ENCODE results near the gene TEX13D.

The TEX13D gene

DNA sequence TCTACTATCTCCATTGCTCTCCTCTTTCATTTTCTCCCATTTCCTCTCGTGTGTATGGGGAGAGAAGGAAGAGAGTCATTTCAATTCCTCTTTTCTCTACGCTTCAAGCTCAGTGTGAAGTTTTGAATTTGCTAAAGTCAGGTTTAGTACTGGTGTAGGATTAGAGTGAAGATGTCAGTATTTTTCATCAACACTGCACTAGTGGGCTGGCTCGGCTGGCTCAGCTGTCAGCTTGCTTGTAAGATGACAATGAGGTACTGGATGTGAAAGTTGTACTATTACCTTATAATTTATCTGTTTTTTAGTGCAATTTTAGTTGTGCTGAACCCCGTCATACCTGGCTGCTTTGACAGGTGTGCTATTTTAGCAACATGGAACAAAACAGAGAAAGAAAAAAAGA lies 11.8 kb downstream of the TEX13D start:
- H2AK5ac ChIP-seq (ENCODE audit: low read length) = no peak overlapping the region
- no peak overlapping the region for H4K5ac ChIP-seq (ENCODE audit: low read length)
- H3K56ac ChIP-seq (ENCODE audit: low read length) = no peak overlapping the region
- no peak overlapping the region for H3K23ac ChIP-seq (ENCODE audit: low read length)
- no peaks in the 10 kb centered on the region for H3K79me2 ChIP-seq (ENCODE audit: control insufficient read depth, insufficient read depth, low read length)
- H4K8ac ChIP-seq (ENCODE audit: low read depth, low read length) = no peak overlapping the region
- no CpG with 5 or more reads among the region's 4 CpGs for WGBS (ENCODE audit: extremely low coverage, insufficient coverage, low lambda C conversion rate)
- no peak for DNase-seq
- no peaks in the 10 kb centered on the region for H3K79me1 ChIP-seq (ENCODE audit: low read length)
- H3K18ac ChIP-seq (ENCODE audit: low read length) = no peak overlapping the region
- no peak overlapping the region for H3K4ac ChIP-seq (ENCODE audit: low read depth, low read length)
- no peak overlapping the region for H3K4me3 ChIP-seq (ENCODE audit: low read length)
- H2BK120ac ChIP-seq (ENCODE audit: low read depth, low read length) = no peak overlapping the region
- H3K27me3 ChIP-seq (ENCODE audit: insufficient read depth, low read length, poor library complexity) = no peaks in the 10 kb centered on the region
- no peak overlapping the region for H3K27ac ChIP-seq (ENCODE audit: low read depth, low read length)
- no peak overlapping the region for H2BK15ac ChIP-seq (replicated peaks; ENCODE audit: low read depth)
- no peak overlapping the region for H2BK5ac ChIP-seq (ENCODE audit: low read length)
- no peak overlapping the region for H3K9ac ChIP-seq (ENCODE audit: low read length)
- H3K4me2 ChIP-seq (ENCODE audit: low read length) = no peak overlapping the region
- no peaks in the 10 kb centered on the region for H3K36me3 ChIP-seq (ENCODE audit: control insufficient read depth, insufficient read depth, low read length)
- no peaks in the 10 kb centered on the region for H3K4me1 ChIP-seq (ENCODE audit: control insufficient read depth, low read depth, low read length)

DNA sequence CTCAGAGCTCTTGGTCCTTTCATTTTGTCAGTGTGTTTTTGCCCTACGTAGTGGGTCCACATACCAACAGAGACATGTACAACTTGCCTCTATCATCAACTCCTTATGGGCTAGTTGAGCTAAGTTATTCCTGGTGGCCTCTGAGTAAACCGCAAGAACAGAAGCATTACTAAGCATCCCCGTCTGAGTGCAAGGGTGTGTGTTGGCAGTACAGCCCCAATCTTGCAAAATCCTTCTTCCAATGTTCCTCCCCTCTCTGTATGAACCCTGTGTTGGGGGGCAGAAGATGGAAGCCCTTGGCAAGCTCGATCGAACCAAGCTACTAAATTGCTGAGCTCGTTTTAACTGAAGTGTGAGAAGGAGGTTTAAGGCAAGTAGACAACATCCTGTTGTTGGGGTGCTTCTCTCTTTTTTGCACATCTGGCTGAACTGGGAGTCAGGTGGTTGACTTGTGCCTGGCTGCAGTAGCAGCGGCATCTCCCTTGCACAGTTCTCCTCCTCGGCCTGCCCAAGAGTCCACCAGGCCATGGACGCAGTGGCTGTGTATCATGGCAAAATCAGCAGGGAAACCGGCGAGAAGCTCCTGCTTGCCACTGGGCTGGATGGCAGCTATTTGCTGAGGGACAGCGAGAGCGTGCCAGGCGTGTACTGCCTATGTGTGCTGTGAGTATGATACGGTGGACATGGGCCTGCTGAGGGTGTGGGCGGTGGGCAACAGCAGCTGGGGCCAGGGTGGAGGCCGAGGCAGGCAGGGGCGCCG lies 13.8 kb downstream of the TEX13D start, which contains the start of gene SH2D1A:
Gene SH2D1A (plus strand): TSS at position 447 of the 760 bp plus-strand sequence. CDS start 80 bp downstream, at position 527.
- no peaks in the 10 kb centered on the region for H3K4me1 ChIP-seq (ENCODE audit: control insufficient read depth, low read depth, low read length)
- H2AK5ac ChIP-seq (ENCODE audit: low read length) = no peak within 1 kb of the TSS
- H2BK15ac ChIP-seq (replicated peaks; ENCODE audit: low read depth) = no peak within 1 kb of the TSS
- no peak within 1 kb of the TSS for H3K4ac ChIP-seq (ENCODE audit: low read depth, low read length)
- no peak within 1 kb of the TSS for H3K27ac ChIP-seq (ENCODE audit: low read depth, low read length)
- H3K9ac ChIP-seq (ENCODE audit: low read length) = no peak within 1 kb of the TSS
- H2BK5ac ChIP-seq (ENCODE audit: low read length) = no peak within 1 kb of the TSS
- no peak within 1 kb of the TSS for H3K23ac ChIP-seq (ENCODE audit: low read length)
- no peaks in the 10 kb centered on the region for H3K27me3 ChIP-seq (ENCODE audit: insufficient read depth, low read length, poor library complexity)
- no peak within 1 kb of the TSS for H2BK120ac ChIP-seq (ENCODE audit: low read depth, low read length)
- no peak within 1 kb of the TSS for H3K56ac ChIP-seq (ENCODE audit: low read length)
- H4K8ac ChIP-seq (ENCODE audit: low read depth, low read length) = no peak within 1 kb of the TSS
- H4K5ac ChIP-seq (ENCODE audit: low read length) = no peak within 1 kb of the TSS
- no CpG with 5 or more reads among the region's 19 CpGs for WGBS (ENCODE audit: extremely low coverage, insufficient coverage, low lambda C conversion rate)
- no peak within 1 kb of the TSS for H3K4me3 ChIP-seq (ENCODE audit: low read length)
- DNase-seq = no peak
- H3K36me3 ChIP-seq (ENCODE audit: control insufficient read depth, insufficient read depth, low read length) = no peaks in the 10 kb centered on the region
- no peak within 1 kb of the TSS for H3K4me2 ChIP-seq (ENCODE audit: low read length)
- no peaks in the 10 kb centered on the region for H3K79me2 ChIP-seq (ENCODE audit: control insufficient read depth, insufficient read depth, low read length)
- H3K18ac ChIP-seq (ENCODE audit: low read length) = no peak within 1 kb of the TSS
- H3K79me1 ChIP-seq (ENCODE audit: low read length) = no peaks in the 10 kb centered on the region

DNA sequence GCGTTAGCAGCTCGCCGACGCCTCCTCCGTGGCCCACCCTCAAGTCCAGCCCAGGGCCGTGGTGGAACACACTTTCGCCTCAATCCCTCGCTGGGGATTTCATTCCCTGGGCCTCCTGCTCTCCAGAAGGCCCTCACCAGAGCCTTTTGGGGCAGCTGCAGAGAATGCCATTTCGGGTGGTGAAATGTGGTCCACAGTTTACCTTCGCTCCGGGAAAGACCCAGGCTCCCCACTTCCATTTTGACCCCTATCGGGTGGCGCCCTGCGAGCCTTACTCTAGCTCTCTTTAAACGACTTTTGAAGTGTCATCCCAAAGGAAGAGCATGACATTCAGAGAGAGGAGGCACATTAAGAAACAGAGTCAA lies 14.4 kb downstream of the TEX13D start:
- Histone ChIP-seq H3K27ac (ENCODE audit: low read depth, low read length) (no peak overlapping the region), H2AK5ac (ENCODE audit: low read length) (no peak overlapping the region), H3K23ac (ENCODE audit: low read length) (no peak overlapping the region), H3K4me1 (ENCODE audit: control insufficient read depth, low read depth, low read length) (no peaks in the 10 kb centered on the region), H2BK15ac (replicated peaks; ENCODE audit: low read depth) (no peak overlapping the region), H3K4me2 (ENCODE audit: low read length) (no peak overlapping the region), H4K8ac (ENCODE audit: low read depth, low read length) (no peak overlapping the region), H3K27me3 (ENCODE audit: insufficient read depth, low read length, poor library complexity) (no peaks in the 10 kb centered on the region), H3K9ac (ENCODE audit: low read length) (no peak overlapping the region), H3K56ac (ENCODE audit: low read length) (no peak overlapping the region), H3K79me1 (ENCODE audit: low read length) (no peaks in the 10 kb centered on the region), H3K18ac (ENCODE audit: low read length) (no peak overlapping the region), H2BK5ac (ENCODE audit: low read length) (no peak overlapping the region), H2BK120ac (ENCODE audit: low read depth, low read length) (no peak overlapping the region), H4K5ac (ENCODE audit: low read length) (no peak overlapping the region), H3K4ac (ENCODE audit: low read depth, low read length) (no peak overlapping the region), H3K4me3 (ENCODE audit: low read length) (no peak overlapping the region), H3K79me2 (ENCODE audit: control insufficient read depth, insufficient read depth, low read length) (no peaks in the 10 kb centered on the region), H3K36me3 (ENCODE audit: control insufficient read depth, insufficient read depth, low read length) (no peaks in the 10 kb centered on the region)
- DNase-seq = no peak
- WGBS (ENCODE audit: extremely low coverage, insufficient coverage, low lambda C conversion rate) = no CpG with 5 or more reads among the region's 15 CpGs

DNA sequence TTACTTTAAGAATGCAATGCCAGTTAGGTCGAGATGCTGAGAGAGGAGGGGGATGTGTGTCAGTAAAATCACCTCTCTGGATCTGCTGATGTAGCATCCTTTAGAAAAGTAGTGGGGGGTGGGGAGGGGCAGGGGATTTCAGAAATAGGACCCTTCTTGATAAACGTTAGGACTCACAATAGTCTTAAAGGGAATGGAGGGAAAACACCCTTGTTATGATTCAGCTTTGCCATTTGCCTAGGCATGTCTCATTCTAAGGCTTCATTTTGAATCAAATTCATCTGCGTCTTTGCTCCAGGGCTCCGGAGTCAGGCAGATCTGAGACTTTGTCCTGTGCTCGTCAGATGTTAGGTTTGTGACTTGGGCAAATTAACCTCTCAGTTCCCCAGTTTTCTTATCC lies 14.8 kb downstream of the TEX13D start:
- H3K18ac ChIP-seq (ENCODE audit: low read length) = no peak overlapping the region
- H4K8ac ChIP-seq (ENCODE audit: low read depth, low read length) = no peak overlapping the region
- H3K27ac ChIP-seq (ENCODE audit: low read depth, low read length) = no peak overlapping the region
- H2AK5ac ChIP-seq (ENCODE audit: low read length) = no peak overlapping the region
- H3K27me3 ChIP-seq (ENCODE audit: insufficient read depth, low read length, poor library complexity) = no peaks in the 10 kb centered on the region
- H3K4me2 ChIP-seq (ENCODE audit: low read length) = no peak overlapping the region
- H4K5ac ChIP-seq (ENCODE audit: low read length) = no peak overlapping the region
- no peak for DNase-seq
- H3K36me3 ChIP-seq (ENCODE audit: control insufficient read depth, insufficient read depth, low read length) = no peaks in the 10 kb centered on the region
- no peaks in the 10 kb centered on the region for H3K79me1 ChIP-seq (ENCODE audit: low read length)
- H3K4ac ChIP-seq (ENCODE audit: low read depth, low read length) = no peak overlapping the region
- no peak overlapping the region for H3K9ac ChIP-seq (ENCODE audit: low read length)
- H2BK5ac ChIP-seq (ENCODE audit: low read length) = no peak overlapping the region
- H3K4me3 ChIP-seq (ENCODE audit: low read length) = no peak overlapping the region
- no peaks in the 10 kb centered on the region for H3K4me1 ChIP-seq (ENCODE audit: control insufficient read depth, low read depth, low read length)
- H2BK15ac ChIP-seq (replicated peaks; ENCODE audit: low read depth) = no peak overlapping the region
- H3K56ac ChIP-seq (ENCODE audit: low read length) = no peak overlapping the region
- no peak overlapping the region for H2BK120ac ChIP-seq (ENCODE audit: low read depth, low read length)
- H3K23ac ChIP-seq (ENCODE audit: low read length) = no peak overlapping the region
- no CpG with 5 or more reads among the region's 5 CpGs for WGBS (ENCODE audit: extremely low coverage, insufficient coverage, low lambda C conversion rate)
- no peaks in the 10 kb centered on the region for H3K79me2 ChIP-seq (ENCODE audit: control insufficient read depth, insufficient read depth, low read length)

DNA sequence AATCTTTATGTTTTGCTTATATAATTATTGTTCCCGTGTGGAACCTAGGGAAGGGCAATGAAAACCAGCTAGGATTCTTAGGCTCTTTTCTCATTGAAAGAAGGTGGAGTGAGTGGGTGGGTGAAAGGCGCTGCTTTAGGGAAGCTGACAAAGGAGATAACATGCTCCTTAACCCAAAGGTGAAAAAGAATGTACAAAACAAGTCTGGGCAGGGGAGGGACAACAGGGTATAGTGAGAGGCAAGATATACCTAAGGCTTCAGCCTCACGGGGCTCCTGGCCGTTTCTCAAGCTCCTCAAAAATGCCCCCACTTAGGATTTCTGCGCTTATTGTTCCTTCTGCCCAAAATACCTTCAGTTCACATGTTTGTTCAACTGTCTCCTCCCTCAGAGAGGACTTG lies 15.7 kb downstream of the TEX13D start:
- H3K4me1 ChIP-seq (ENCODE audit: control insufficient read depth, low read depth, low read length) = no peaks in the 10 kb centered on the region
- H3K27me3 ChIP-seq (ENCODE audit: insufficient read depth, low read length, poor library complexity) = no peaks in the 10 kb centered on the region
- H3K4ac ChIP-seq (ENCODE audit: low read depth, low read length) = no peak overlapping the region
- no peak for DNase-seq
- H3K27ac ChIP-seq (ENCODE audit: low read depth, low read length) = no peak overlapping the region
- H4K8ac ChIP-seq (ENCODE audit: low read depth, low read length) = no peak overlapping the region
- no peaks in the 10 kb centered on the region for H3K79me1 ChIP-seq (ENCODE audit: low read length)
- no peak overlapping the region for H2BK5ac ChIP-seq (ENCODE audit: low read length)
- H3K9ac ChIP-seq (ENCODE audit: low read length) = no peak overlapping the region
- no peak overlapping the region for H2AK5ac ChIP-seq (ENCODE audit: low read length)
- no peak overlapping the region for H3K4me3 ChIP-seq (ENCODE audit: low read length)
- H3K18ac ChIP-seq (ENCODE audit: low read length) = no peak overlapping the region
- H3K4me2 ChIP-seq (ENCODE audit: low read length) = no peak overlapping the region
- H3K56ac ChIP-seq (ENCODE audit: low read length) = no peak overlapping the region
- no peak overlapping the region for H3K23ac ChIP-seq (ENCODE audit: low read length)
- no peak overlapping the region for H2BK120ac ChIP-seq (ENCODE audit: low read depth, low read length)
- H3K79me2 ChIP-seq (ENCODE audit: control insufficient read depth, insufficient read depth, low read length) = no peaks in the 10 kb centered on the region
- no peak overlapping the region for H4K5ac ChIP-seq (ENCODE audit: low read length)
- no peak overlapping the region for H2BK15ac ChIP-seq (replicated peaks; ENCODE audit: low read depth)
- WGBS (ENCODE audit: extremely low coverage, insufficient coverage, low lambda C conversion rate) = no CpG with 5 or more reads among the region's 5 CpGs
- no peaks in the 10 kb centered on the region for H3K36me3 ChIP-seq (ENCODE audit: control insufficient read depth, insufficient read depth, low read length)

DNA sequence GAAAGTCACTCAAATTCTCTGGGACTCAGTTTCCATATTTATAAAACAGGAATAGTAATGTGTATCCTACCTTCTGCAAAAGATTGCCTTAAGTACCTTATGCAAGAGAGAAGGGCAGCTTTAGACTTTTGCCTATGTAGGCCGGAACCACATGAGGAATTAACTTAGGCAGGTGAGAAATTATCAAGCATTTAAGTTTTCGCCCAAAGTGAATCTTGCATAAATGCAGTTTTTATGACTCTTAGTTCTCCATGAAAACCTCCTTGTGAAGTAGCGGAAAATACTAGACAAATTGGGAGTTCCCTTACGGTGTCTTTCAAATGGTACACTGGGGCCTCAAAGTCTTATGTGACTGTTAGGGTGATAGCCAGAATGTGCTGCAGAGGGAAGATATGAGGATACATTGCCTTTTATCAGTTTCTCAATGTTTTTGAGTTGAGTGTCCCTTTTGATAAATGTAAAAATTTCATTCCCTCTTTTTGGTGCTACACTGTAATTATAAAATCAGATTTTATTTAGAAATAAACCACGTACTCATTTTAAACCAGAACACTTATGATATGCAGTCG lies 16.5 kb downstream of the TEX13D start:
- DNase-seq = no peak

More for the DNA sequence above, 16.5 kb downstream of the TEX13D start:
- H2BK5ac ChIP-seq (ENCODE audit: low read length) = no peak overlapping the region
- no peak overlapping the region for H3K4me3 ChIP-seq (ENCODE audit: low read length)
- no peak overlapping the region for H3K4me2 ChIP-seq (ENCODE audit: low read length)
- no peaks in the 10 kb centered on the region for H3K4me1 ChIP-seq (ENCODE audit: control insufficient read depth, low read depth, low read length)
- no CpG with 5 or more reads among the region's 6 CpGs for WGBS (ENCODE audit: extremely low coverage, insufficient coverage, low lambda C conversion rate)
- H3K36me3 ChIP-seq (ENCODE audit: control insufficient read depth, insufficient read depth, low read length) = no peaks in the 10 kb centered on the region
- no peaks in the 10 kb centered on the region for H3K79me1 ChIP-seq (ENCODE audit: low read length)
- H3K56ac ChIP-seq (ENCODE audit: low read length) = no peak overlapping the region
- H4K8ac ChIP-seq (ENCODE audit: low read depth, low read length) = no peak overlapping the region
- no peak overlapping the region for H2BK15ac ChIP-seq (replicated peaks; ENCODE audit: low read depth)
- H3K27ac ChIP-seq (ENCODE audit: low read depth, low read length) = no peak overlapping the region
- H3K18ac ChIP-seq (ENCODE audit: low read length) = no peak overlapping the region
- H2BK120ac ChIP-seq (ENCODE audit: low read depth, low read length) = no peak overlapping the region
- no peak overlapping the region for H3K4ac ChIP-seq (ENCODE audit: low read depth, low read length)
- H3K9ac ChIP-seq (ENCODE audit: low read length) = no peak overlapping the region
- H3K23ac ChIP-seq (ENCODE audit: low read length) = no peak overlapping the region
- no peaks in the 10 kb centered on the region for H3K79me2 ChIP-seq (ENCODE audit: control insufficient read depth, insufficient read depth, low read length)
- no peak overlapping the region for H4K5ac ChIP-seq (ENCODE audit: low read length)
- H2AK5ac ChIP-seq (ENCODE audit: low read length) = no peak overlapping the region
- H3K27me3 ChIP-seq (ENCODE audit: insufficient read depth, low read length, poor library complexity) = no peaks in the 10 kb centered on the region

All from mesendoderm (in vitro differentiated cells).